DND-41 (cell line): ENCODE measurements around the gene CRACR2A.

ENCODE experiments used
- CTCF ChIP-seq: IDR thresholded peaks from 2 replicates; pipeline ENCODE4 v1.5.1; 2012; ENCODE audit warnings: borderline replicate concordance, low read length, moderate library complexity, mild to moderate bottlenecking; ENCODE audit not compliant: poor library complexity, severe bottlenecking; ENCODE audit errors: extremely low read depth
- EZH2 ChIP-seq: IDR thresholded peaks from 3 replicates; pipeline ENCODE4 v1.6.1; 2012; ENCODE audit warnings: borderline replicate concordance, low read depth, mild to moderate bottlenecking, moderate library complexity, low read length, inconsistent platforms; ENCODE audit not compliant: severe bottlenecking

DNA sequence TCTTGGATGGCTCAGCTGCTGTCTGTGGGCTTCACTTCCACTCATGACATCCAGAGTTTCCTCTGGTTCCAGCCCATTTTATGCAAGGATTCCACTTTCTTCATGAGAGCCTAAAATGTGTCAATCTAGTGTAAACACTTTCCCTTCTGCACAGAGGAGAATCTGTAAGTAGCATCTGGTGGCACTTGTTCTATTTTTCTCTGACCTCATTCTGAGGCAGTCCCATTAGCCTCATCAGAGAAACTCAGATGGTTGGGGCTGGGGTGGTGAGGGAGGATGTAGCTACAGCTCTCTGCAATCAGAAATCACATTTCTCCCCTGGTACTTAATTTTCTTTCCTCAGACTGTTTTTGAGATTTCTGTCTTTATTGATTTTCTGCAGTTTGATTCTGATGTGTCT is 180.3 kb downstream of the CRACR2A start:
- TF ChIP-seq CTCF (no peak), EZH2 (no peak)
